ENCODE data around the gene OTOR. TPM values are rescaled to one million over a fixed set of nuclear protein-coding genes. Genes with fewer than 3 reads are reported as not detected.

The OTOR gene
- total RNA-seq, 1 donor from 2014 or later, result not detected

DNA sequence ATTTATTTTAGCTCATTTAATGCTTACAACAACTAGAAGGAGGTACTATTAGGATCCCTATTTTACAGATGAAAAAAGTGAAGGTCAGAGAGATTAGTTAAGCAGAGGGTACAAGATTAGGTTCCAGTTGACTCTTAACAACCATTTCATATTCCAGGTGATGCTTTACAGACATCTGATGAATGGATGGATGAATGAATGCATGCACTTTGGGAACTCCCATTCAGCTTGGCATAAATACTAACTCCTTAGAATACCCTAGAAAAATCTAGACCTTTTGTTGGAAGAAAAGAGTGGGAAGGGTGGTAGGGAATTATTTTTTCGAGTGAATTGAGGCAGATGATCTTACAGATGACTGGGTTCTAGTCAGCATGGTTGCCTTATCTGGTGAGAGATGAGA is 19.1 kb upstream of the OTOR start:
- DNase-seq, result no peak
- intact Hi-C loops (cut with micrococcal nuclease), result loop anchor here (10.0 kb wide), 1 partner anchor 956 kb away; the partner anchor contains the start of gene RRBP1
- H3K4me3 Mint-ChIP-seq, result peak overlapping the region; percentile 100
- H3K4me1 Mint-ChIP-seq, result peaks cover 42% of the 10 kb centered on the region
- peaks cover 36% of the 10 kb centered on the region for H3K36me3 Mint-ChIP-seq (ENCODE audit: low read depth)
- peak overlapping the region; percentile 100 for H3K27ac Mint-ChIP-seq
- peaks cover 22% of the 10 kb centered on the region for H3K27me3 Mint-ChIP-seq
- peaks cover 14% of the 10 kb centered on the region for H3K9me3 Mint-ChIP-seq

DNA sequence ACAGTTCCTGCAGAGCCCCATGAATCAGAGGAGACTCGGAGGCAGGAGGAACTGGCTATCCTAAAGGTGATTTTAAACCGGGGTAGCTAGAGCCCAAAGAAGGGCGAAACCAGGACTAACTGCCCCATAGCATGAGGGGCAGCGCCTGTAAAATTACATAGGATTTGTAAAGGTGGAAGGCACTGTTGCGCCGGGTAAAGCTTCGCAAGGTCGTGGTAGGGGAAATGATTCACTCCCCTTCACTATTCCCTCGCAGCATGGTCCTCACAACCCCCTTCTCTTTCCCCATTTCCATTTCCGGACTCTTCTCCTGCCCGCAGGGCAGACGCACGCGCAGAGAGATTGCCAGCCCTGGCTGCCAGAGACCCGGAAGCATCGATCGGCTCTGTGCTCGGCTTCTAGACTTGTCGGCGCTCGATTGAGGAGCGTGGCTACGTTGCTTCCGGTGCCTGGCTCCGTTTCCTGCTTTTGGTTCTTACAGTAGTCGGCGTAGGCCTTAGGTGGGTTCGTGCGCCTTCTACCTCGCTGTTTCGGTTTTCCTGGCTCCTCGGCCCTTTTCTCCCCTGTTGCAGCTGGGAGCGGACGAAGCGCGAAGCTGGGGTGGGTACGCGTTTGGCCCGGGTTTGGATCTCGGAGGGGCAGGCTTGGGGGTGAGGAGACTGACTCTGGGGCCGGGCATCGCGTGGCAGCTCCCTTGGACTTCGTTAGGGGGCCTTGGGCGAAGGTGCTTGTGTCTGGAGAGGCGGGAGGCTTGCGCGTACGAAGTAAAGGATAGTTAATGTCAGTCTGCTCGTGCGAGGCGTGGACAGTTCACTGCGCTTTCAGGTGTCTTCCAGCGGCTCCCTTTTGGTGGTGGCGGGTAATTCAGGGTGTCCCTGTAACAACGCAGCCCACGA is 18.3 kb upstream of the OTOR start, which contains the start of gene SNRPB2:
SNRPB2 (plus strand) TSS at position 462 of the 896 bp plus-strand sequence. CDS start 1,677 bp downstream, outside the sequence.
- peaks cover 14% of the 10 kb centered on the region for H3K9me3 Mint-ChIP-seq

GRCh38 chr20:16732506-16733152 is 15.5 kb upstream of the OTOR start:
- DNase-seq, result peak; percentile 72
- Mint-ChIP-seq H3K4me3 (peak overlapping the region; percentile 39), H3K27ac (peak overlapping the region; percentile 71), H3K9me3 (peaks cover 14% of the 10 kb centered on the region), H3K4me1 (peaks cover 56% of the 10 kb centered on the region), H3K36me3 (ENCODE audit: low read depth) (peaks cover 61% of the 10 kb centered on the region), H3K27me3 (peaks cover 3% of the 10 kb centered on the region)
- intact Hi-C loops (cut with micrococcal nuclease), result loop anchor here (5.0 to 10.0 kb wide), 2 partner anchors 1260 to 1402 kb away; partner anchors contain the start of genes KAT14 and PET117

More for the DNA sequence above, 18.3 kb upstream of the OTOR start, which contains the start of gene SNRPB2:
- Mint-ChIP-seq H3K4me1 (peaks cover 49% of the 10 kb centered on the region), H3K36me3 (ENCODE audit: low read depth) (peaks cover 42% of the 10 kb centered on the region), H3K4me3 (peak within 1 kb of the TSS; percentile 100), H3K27me3 (peaks cover 16% of the 10 kb centered on the region), H3K27ac (peak within 1 kb of the TSS; percentile 100)
- intact Hi-C loops (cut with micrococcal nuclease), result loop anchor here (1.0 to 10.0 kb wide), 5 partner anchors 155 to 1559 kb away; partner anchors contain the start of genes KAT14, PET117, RRBP1 and ZNF133
- peak; percentile 97 for DNase-seq

DNA sequence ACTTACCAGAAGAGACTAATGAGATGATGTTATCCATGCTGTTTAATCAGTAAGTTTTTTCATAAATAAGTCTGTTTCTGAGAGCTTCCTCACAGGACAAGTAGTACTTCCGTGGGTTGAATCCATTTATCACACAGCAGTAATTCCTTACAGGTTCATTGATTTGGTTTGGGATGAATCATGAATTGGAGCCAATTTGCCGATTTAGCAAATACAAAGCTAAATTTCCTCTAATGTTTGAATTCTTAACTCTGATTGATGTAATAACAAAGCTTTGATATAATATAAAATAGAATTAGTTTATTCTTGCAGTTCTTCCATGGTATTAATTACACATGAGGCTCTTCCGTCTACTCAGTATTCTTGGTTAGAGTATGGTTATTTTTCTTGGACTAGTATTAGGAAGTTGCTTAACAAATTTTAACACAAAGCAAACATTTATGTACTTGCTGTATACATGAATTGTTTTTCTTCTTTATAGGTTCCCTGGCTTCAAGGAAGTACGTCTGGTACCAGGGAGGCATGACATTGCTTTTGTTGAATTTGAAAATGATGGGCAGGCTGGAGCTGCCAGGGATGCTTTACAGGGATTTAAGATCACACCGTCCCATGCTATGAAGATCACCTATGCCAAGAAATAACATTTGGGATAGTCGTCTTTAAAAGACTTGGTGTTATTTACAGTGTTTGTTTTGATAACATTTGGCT is 7.6 kb upstream of the OTOR start:
- DNase-seq, result no peak
- Mint-ChIP-seq H3K4me3 (no peak overlapping the region), H3K27ac (no peak overlapping the region), H3K27me3 (peaks cover 6% of the 10 kb centered on the region), H3K4me1 (peaks cover 2% of the 10 kb centered on the region), H3K9me3 (no peaks in the 10 kb centered on the region), H3K36me3 (ENCODE audit: low read depth) (peaks cover 44% of the 10 kb centered on the region)
- intact Hi-C loops (cut with micrococcal nuclease), result no loop called here

DNA sequence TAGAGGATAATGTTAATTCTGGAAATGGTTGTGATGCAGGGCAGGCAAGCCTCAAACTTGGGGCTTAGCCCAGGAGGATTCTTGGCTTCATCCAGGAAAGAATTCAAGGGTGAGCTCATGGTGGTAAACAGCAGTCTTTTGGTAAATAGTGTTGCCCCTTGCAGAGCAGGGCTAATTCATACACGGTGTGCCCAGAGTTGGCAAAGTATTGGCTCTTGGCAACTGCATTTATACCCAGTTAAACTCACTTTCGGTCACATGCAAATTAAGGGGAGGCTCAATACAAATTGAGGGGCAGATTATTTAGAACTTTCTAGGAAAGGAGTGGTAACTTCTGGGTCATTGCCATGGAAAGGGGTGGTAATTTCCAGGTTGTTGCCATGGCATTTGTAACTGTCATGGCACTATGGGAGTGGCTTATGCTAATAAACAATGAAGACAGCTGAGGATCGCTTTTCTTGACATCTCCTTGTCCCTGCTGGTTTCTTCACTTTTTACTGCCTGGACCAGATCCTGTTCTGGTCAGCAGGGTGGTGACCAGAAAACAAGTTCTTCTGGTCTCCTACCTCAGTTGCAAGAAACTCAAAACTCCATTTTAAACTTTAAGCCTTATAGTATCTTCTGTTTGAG is 3.9 kb upstream of the OTOR start:
- Mint-ChIP-seq H3K27ac (no peak overlapping the region), H3K4me3 (no peak overlapping the region), H3K27me3 (peaks cover 19% of the 10 kb centered on the region), H3K4me1 (no peaks in the 10 kb centered on the region), H3K36me3 (ENCODE audit: low read depth) (peaks cover 24% of the 10 kb centered on the region), H3K9me3 (no peaks in the 10 kb centered on the region)
- no peak for DNase-seq
- intact Hi-C loops (cut with micrococcal nuclease), result no loop called here

DNA sequence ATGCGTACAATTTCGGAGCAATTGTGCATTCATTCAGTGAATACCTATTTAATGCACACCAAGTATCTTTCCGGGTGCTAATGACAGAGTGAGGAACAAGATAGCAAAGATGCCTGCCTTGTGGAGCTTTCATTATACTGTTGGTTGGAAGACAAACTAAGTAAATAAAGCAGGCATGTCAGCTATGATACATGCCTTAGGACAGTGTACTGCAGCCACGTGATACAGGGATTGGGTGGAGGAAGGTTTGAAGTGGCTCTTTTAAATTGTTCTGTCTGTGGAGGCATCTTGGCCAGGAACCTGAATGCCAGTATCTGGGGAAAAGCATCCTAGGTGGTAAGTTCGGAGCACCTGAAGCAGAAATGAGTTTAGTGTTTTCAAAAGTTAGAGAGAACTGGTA is 3.0 kb upstream of the OTOR start:
- H3K36me3 Mint-ChIP-seq (ENCODE audit: low read depth), result peaks cover 21% of the 10 kb centered on the region

GRCh38 chr20:16747291-16747811 is 807 bp upstream of the OTOR start:
- no peak for DNase-seq
- Mint-ChIP-seq H3K4me3 (no peak overlapping the region), H3K4me1 (peaks cover 2% of the 10 kb centered on the region), H3K9me3 (no peaks in the 10 kb centered on the region), H3K27ac (no peak overlapping the region), H3K36me3 (ENCODE audit: low read depth) (peaks cover 7% of the 10 kb centered on the region), H3K27me3 (peaks cover 28% of the 10 kb centered on the region)
- intact Hi-C loops (cut with micrococcal nuclease), result no loop called here

More for the DNA sequence above, 3.0 kb upstream of the OTOR start:
- Mint-ChIP-seq H3K4me1 (no peaks in the 10 kb centered on the region), H3K27ac (no peak overlapping the region), H3K27me3 (peaks cover 23% of the 10 kb centered on the region), H3K4me3 (no peak overlapping the region), H3K9me3 (no peaks in the 10 kb centered on the region)
- DNase-seq, result no peak
- intact Hi-C loops (cut with micrococcal nuclease), result no loop called here

DNA sequence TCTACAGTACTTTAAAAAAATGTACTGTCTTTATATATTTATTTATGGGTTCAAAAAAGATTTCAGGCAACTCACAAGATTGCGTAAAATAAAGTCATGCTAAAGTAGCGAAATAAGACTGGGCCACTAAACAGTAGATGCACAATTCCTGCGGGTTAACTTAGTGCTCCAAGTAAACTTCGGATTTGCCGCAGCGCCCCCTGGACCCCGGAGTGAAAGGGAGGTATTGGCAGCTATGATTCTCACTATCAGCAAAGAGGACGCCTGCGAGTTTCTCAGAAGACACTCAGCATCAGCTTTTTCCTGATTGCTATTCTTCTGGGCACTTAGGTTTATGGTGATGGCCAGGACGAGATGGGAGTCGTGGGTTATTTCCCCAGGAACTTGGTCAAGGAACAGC is 1.4 kb downstream of the OTOR start:
- no peak overlapping the region for H3K4me3 Mint-ChIP-seq
- H3K9me3 Mint-ChIP-seq, result no peaks in the 10 kb centered on the region
- DNase-seq, result no peak
- intact Hi-C loops (cut with micrococcal nuclease), result no loop called here
- no peak overlapping the region for H3K27ac Mint-ChIP-seq
- H3K36me3 Mint-ChIP-seq (ENCODE audit: low read depth), result no peaks in the 10 kb centered on the region
- peaks cover 30% of the 10 kb centered on the region for H3K27me3 Mint-ChIP-seq
- peaks cover 2% of the 10 kb centered on the region for H3K4me1 Mint-ChIP-seq

GRCh38 chr20:16752082-16752481 is 3.9 kb downstream of the OTOR start:
- intact Hi-C loops (cut with micrococcal nuclease), result no loop called here
- Mint-ChIP-seq H3K4me3 (no peak overlapping the region), H3K36me3 (ENCODE audit: low read depth) (no peaks in the 10 kb centered on the region), H3K27me3 (peaks cover 20% of the 10 kb centered on the region), H3K9me3 (no peaks in the 10 kb centered on the region), H3K27ac (no peak overlapping the region), H3K4me1 (peaks cover 2% of the 10 kb centered on the region)
- DNase-seq, result no peak

DNA sequence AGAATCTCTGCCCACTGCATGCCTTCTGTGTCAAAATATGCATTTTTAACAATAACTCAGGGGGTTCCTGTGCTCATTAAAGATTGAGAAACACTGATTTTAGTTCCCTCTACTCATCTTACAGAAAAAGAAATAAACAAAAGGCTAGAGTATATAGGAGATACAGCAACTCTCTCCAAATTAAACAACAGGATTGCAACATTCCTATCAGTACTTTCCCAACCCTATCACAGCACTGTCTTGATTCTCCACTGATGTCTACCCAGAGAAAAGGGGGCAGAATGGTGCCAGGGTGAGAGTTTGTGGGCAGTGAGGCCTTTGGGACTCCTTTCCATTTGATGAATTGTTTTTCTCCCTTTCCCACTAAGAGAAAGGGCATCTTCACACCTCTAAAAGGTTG is 4.7 kb downstream of the OTOR start:
- Mint-ChIP-seq H3K4me1 (peaks cover 2% of the 10 kb centered on the region), H3K36me3 (ENCODE audit: low read depth) (no peaks in the 10 kb centered on the region), H3K27ac (no peak overlapping the region), H3K4me3 (no peak overlapping the region), H3K27me3 (peaks cover 22% of the 10 kb centered on the region), H3K9me3 (no peaks in the 10 kb centered on the region)
- intact Hi-C loops (cut with micrococcal nuclease), result no loop called here
- DNase-seq, result no peak

DNA sequence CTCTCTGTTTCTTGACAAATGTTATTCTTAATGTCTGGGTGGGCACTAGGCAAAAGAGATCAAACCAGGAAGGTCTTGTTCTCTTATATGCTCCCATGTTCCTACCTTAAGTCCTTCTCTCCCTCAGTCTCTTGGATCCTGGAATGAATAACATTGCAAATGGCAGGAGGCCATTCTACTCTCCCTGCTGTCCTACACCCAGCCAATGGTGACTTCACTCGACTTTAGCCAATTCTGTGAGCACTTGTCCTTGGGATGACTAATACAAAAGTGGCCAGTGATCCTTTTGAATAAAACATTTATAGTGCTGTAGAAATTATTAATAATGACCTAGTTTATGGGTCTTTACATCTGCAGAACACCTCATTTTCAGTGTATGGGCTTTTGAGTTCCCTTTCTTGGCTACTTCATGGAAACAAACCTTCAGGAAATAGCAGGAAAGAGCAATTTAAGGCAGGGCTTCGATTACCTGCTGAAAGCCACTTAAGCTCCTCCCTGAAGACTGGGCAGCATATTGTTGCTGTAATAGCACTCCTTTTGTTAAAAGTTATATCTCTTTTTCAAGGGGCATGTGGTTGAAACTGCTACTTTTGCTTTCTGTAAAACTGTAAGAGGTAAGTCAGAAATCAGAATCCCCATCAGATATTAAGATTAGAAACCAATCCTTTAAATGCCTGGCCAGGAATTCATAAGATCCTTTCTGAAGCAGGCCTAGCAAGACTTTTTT is 10.5 kb downstream of the OTOR start:
- H3K36me3 Mint-ChIP-seq (ENCODE audit: low read depth), result no peaks in the 10 kb centered on the region
- no peak overlapping the region for H3K27ac Mint-ChIP-seq
- no peaks in the 10 kb centered on the region for H3K4me1 Mint-ChIP-seq
- H3K9me3 Mint-ChIP-seq, result no peaks in the 10 kb centered on the region
- peaks cover 9% of the 10 kb centered on the region for H3K27me3 Mint-ChIP-seq
- intact Hi-C loops (cut with micrococcal nuclease), result no loop called here
- H3K4me3 Mint-ChIP-seq, result no peak overlapping the region
- DNase-seq, result no peak

- H3K36me3 Mint-ChIP-seq (ENCODE audit: low read depth), result no peaks in the 10 kb centered on the region
Observed at GRCh38 chr20:16759181-16759563, 11.0 kb downstream of the OTOR start.

More at GRCh38 chr20:16759181-16759563, 11.0 kb downstream of the OTOR start:
- H3K4me1 Mint-ChIP-seq, result no peaks in the 10 kb centered on the region
- no peak overlapping the region for H3K4me3 Mint-ChIP-seq
- H3K9me3 Mint-ChIP-seq, result no peaks in the 10 kb centered on the region
- peaks cover 9% of the 10 kb centered on the region for H3K27me3 Mint-ChIP-seq
- DNase-seq, result no peak
- no peak overlapping the region for H3K27ac Mint-ChIP-seq
- intact Hi-C loops (cut with micrococcal nuclease), result no loop called here
